ENCODE data around the gene SNX4. TPM values are rescaled to one million over a fixed set of nuclear protein-coding genes. Genes with fewer than 3 reads are reported as not detected.
A peak's percentile ranks its signal among the peaks of the same experiment; 100 is the strongest.
"Not testable (repeated sequence)": the region's sequence is repeated elsewhere in the genome, so short reads cannot be mapped to it uniquely, and the experiment has no call there.

Gene SNX4
- total and polyA plus RNA-seq, 2 donors (not counting 1 experiment from before 2014, with no cell fraction given) = 4.4 to 26.1 TPM

DNA sequence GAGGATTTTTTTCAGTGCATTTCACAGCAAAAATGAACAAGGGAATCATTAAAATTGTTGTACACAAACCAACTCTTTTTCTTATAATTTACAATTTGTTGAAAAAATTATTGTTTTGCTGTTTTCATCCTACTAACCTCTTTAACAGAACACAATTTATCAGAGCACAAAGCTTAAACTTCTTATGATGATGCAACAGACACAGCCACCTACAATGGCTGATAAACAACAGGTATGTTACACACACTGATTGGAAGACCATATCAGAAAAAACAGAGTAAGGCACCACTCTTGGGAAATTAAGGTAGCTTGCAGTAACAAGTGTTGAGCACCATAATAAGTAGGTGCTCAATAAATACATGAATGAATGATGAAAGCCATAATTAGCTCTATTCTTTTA is 8.9 kb upstream of the SNX4 start:
- no peak for ATAC-seq (ENCODE audit: low read depth)

DNA sequence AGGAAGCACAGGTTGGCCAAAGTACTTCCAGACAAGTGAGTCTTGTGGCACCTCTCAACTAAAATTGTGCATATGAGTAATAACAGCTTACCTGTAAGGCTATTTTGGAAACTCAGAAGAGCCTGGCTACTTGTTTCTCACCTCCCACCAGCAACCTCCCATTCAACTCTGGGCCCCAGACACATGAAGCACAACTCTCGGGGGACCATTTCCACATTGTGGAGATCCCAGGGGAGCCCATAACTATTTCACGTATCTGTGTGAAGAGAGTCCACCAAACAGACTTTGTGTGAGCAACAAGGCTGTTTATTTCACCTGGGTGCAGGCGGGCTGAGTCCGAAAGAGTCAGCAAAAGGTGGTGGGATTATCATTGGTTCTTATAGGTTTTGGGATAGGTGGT is 5.2 kb upstream of the SNX4 start:
- no peak for ATAC-seq (ENCODE audit: low read depth)
- intact Hi-C loops (cut with micrococcal nuclease) = no loop called here
- Histone ChIP-seq H3K36me3 (replicated peaks in 1 of 2; ENCODE audit: control extremely low read depth in 1 of 2, control insufficient read depth in 1 of 2, extremely low read depth in 1 of 2, insufficient read depth in 2 of 2, low read length in 1 of 2) (peaks cover 0 to 10% of the 10 kb centered on the region in 2 experiments), H3K9ac (ENCODE audit: low read length) (no peak overlapping the region), H2AFZ (ENCODE audit: insufficient read depth, low read depth, low read length, poor library complexity, severe bottlenecking) (no peak overlapping the region), H3K4me1 (ENCODE audit: control insufficient read depth in 2 of 2, insufficient read depth in 2 of 2, low read length in 2 of 2) (peaks cover 2 to 7% of the 10 kb centered on the region in 2 donors), H3K27ac (ENCODE audit: low read length in 2 of 2) (no peak overlapping the region), H3K9me3 (ENCODE audit: control extremely low read depth in 1 of 3, control insufficient read depth in 2 of 3, insufficient read depth in 1 of 3, low read length in 2 of 3) (no peaks in the 10 kb centered on the region), H3K79me2 (ENCODE audit: control insufficient read depth, insufficient read depth, low read length) (peaks cover 25% of the 10 kb centered on the region), H4K20me1 (ENCODE audit: control insufficient read depth, insufficient read depth, low read length, poor library complexity, severe bottlenecking) (no peaks in the 10 kb centered on the region), H3K4me2 (replicated peaks; ENCODE audit: low read depth, low read length, poor library complexity, severe bottlenecking) (no peak overlapping the region), H3K4me3 (ENCODE audit: control extremely low read depth in 1 of 5, extremely low read depth in 1 of 5, insufficient read depth in 1 of 5, low read depth in 2 of 5, low read length in 4 of 5) (no peak overlapping the region), H3K27me3 (replicated peaks in 1 of 4; ENCODE audit: control extremely low read depth in 1 of 4, control insufficient read depth in 3 of 4, insufficient read depth in 4 of 4, low read length in 3 of 4) (no peaks in the 10 kb centered on the region)
- 88% methylated on average over 4 of the region's 4 CpGs for WGBS (ENCODE audit: insufficient coverage)
- Mint-ChIP-seq H3K27me3 (no peaks in the 10 kb centered on the region), H3K27ac (no peak overlapping the region), H3K4me3 (no peak overlapping the region), H3K4me1 (peaks cover 6% of the 10 kb centered on the region), H3K9me3 (ENCODE audit: insufficient read depth) (no peaks in the 10 kb centered on the region)
- POLR2A ChIA-PET = no interaction called here
- CTCF ChIA-PET = no interaction called here
- TF ChIP-seq EZH2 (IDR thresholded peaks at IDR 0.05; ENCODE audit: borderline replicate concordance, insufficient read depth, low read depth, low read length, poor library complexity, severe bottlenecking) = no peak
- TF ChIP-seq, protein P1, sequence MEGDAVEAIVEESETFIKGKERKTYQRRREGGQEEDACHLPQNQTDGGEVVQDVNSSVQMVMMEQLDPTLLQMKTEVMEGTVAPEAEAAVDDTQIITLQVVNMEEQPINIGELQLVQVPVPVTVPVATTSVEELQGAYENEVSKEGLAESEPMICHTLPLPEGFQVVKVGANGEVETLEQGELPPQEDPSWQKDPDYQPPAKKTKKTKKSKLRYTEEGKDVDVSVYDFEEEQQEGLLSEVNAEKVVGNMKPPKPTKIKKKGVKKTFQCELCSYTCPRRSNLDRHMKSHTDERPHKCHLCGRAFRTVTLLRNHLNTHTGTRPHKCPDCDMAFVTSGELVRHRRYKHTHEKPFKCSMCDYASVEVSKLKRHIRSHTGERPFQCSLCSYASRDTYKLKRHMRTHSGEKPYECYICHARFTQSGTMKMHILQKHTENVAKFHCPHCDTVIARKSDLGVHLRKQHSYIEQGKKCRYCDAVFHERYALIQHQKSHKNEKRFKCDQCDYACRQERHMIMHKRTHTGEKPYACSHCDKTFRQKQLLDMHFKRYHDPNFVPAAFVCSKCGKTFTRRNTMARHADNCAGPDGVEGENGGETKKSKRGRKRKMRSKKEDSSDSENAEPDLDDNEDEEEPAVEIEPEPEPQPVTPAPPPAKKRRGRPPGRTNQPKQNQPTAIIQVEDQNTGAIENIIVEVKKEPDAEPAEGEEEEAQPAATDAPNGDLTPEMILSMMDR (IDR thresholded peaks at IDR 0.05) = no peak
- DNase-seq = no peak

More for the DNA sequence above, 8.9 kb upstream of the SNX4 start:
- ChIA-PET CTCF (no interaction called here), POLR2A (no interaction called here)
- Histone ChIP-seq H3K4me1 (ENCODE audit: control insufficient read depth in 2 of 2, insufficient read depth in 2 of 2, low read length in 2 of 2) (no peaks in the 10 kb centered on the region), H3K4me3 (ENCODE audit: control extremely low read depth in 1 of 5, extremely low read depth in 1 of 5, insufficient read depth in 1 of 5, low read depth in 2 of 5, low read length in 4 of 5) (no peak overlapping the region), H3K79me2 (ENCODE audit: control insufficient read depth, insufficient read depth, low read length) (no peaks in the 10 kb centered on the region), H2AFZ (ENCODE audit: insufficient read depth, low read depth, low read length, poor library complexity, severe bottlenecking) (no peak overlapping the region), H3K4me2 (replicated peaks; ENCODE audit: low read depth, low read length, poor library complexity, severe bottlenecking) (no peak overlapping the region), H3K9ac (ENCODE audit: low read length) (no peak overlapping the region), H3K36me3 (replicated peaks in 1 of 2; ENCODE audit: control extremely low read depth in 1 of 2, control insufficient read depth in 1 of 2, extremely low read depth in 1 of 2, insufficient read depth in 2 of 2, low read length in 1 of 2) (peaks cover 8 to 27% of the 10 kb centered on the region in 2 experiments), H3K27ac (ENCODE audit: low read length in 2 of 2) (no peak overlapping the region), H3K27me3 (replicated peaks in 1 of 4; ENCODE audit: control extremely low read depth in 1 of 4, control insufficient read depth in 3 of 4, insufficient read depth in 4 of 4, low read length in 3 of 4) (no peaks in the 10 kb centered on the region), H4K20me1 (ENCODE audit: control insufficient read depth, insufficient read depth, low read length, poor library complexity, severe bottlenecking) (no peaks in the 10 kb centered on the region), H3K9me3 (ENCODE audit: control extremely low read depth in 1 of 3, control insufficient read depth in 2 of 3, insufficient read depth in 1 of 3, low read length in 2 of 3) (no peaks in the 10 kb centered on the region)
- no peaks in the 10 kb centered on the region for H3K27me3 Mint-ChIP-seq
- no peaks in the 10 kb centered on the region for H3K9me3 Mint-ChIP-seq (ENCODE audit: insufficient read depth)
- no peak overlapping the region for H3K27ac Mint-ChIP-seq
- no peak overlapping the region for H3K4me3 Mint-ChIP-seq
- no peak for TF ChIP-seq EZH2 (IDR thresholded peaks at IDR 0.05; ENCODE audit: borderline replicate concordance, insufficient read depth, low read depth, low read length, poor library complexity, severe bottlenecking)
- TF ChIP-seq, protein P1 (IDR thresholded peaks at IDR 0.05) = no peak
- no peak for DNase-seq
- no peaks in the 10 kb centered on the region for H3K4me1 Mint-ChIP-seq
- intact Hi-C loops (cut with micrococcal nuclease) = no loop called here

- Histone ChIP-seq H3K4me3 (ENCODE audit: control extremely low read depth in 1 of 5, extremely low read depth in 1 of 5, insufficient read depth in 1 of 5, low read depth in 2 of 5, low read length in 4 of 5) (peak overlapping the region; percentile 53 to 88 (median 77)), H3K4me2 (replicated peaks; ENCODE audit: low read depth, low read length, poor library complexity, severe bottlenecking) (peak overlapping the region; percentile 69), H3K4me1 (ENCODE audit: control insufficient read depth in 2 of 2, insufficient read depth in 2 of 2, low read length in 2 of 2) (peaks cover 13 to 27% of the 10 kb centered on the region in 2 donors), H3K27ac (ENCODE audit: low read length in 2 of 2) (peak overlapping the region; percentile 43 to 78), H3K79me2 (ENCODE audit: control insufficient read depth, insufficient read depth, low read length) (peaks cover 63% of the 10 kb centered on the region), H2AFZ (ENCODE audit: insufficient read depth, low read depth, low read length, poor library complexity, severe bottlenecking) (peak overlapping the region; percentile 94), H3K9ac (ENCODE audit: low read length) (peak overlapping the region; percentile 83)
- H3K27me3 Mint-ChIP-seq; H3K36me3 ChIP-seq (replicated peaks in 1 of 2; ENCODE audit: control extremely low read depth in 1 of 2, control insufficient read depth in 1 of 2, extremely low read depth in 1 of 2, insufficient read depth in 2 of 2, low read length in 1 of 2); H3K27me3 ChIP-seq (replicated peaks in 1 of 4; ENCODE audit: control extremely low read depth in 1 of 4, control insufficient read depth in 3 of 4, insufficient read depth in 4 of 4, low read length in 3 of 4); ATAC-seq (ENCODE audit: low read depth); H3K9me3 ChIP-seq (ENCODE audit: control extremely low read depth in 1 of 3, control insufficient read depth in 2 of 3, insufficient read depth in 1 of 3, low read length in 2 of 3); DNase-seq; H3K9me3 Mint-ChIP-seq (ENCODE audit: insufficient read depth); H4K20me1 ChIP-seq (ENCODE audit: control insufficient read depth, insufficient read depth, low read length, poor library complexity, severe bottlenecking): not testable (repeated sequence)
- POLR2A ChIA-PET = interaction anchor here (0.7 to 1.2 kb wide), 2 partner anchors 67 to 75 kb away, joined by 4 to 5 read pairs; no protein-coding TSS in a partner anchor
- Mint-ChIP-seq H3K4me1 (peaks cover 34% of the 10 kb centered on the region), H3K4me3 (peak overlapping the region; percentile 97), H3K27ac (peak overlapping the region; percentile 95)
- intact Hi-C loops (cut with micrococcal nuclease) = loop anchor here (2.0 kb wide), 2 partner anchors 74 to 146 kb away; partner anchors contain the start of genes OSBPL11 and ZNF148
- 94% methylated on average over 2 of the region's 15 CpGs for WGBS (ENCODE audit: insufficient coverage)
- CTCF ChIA-PET = interaction anchor here (2.0 kb wide), 1 partner anchor 65 kb away, joined by 9 read pairs; no protein-coding TSS in a partner anchor
Observed at GRCh38 chr3:125520563-125520919, 539 bp upstream of the SNX4 start.
